ENCODE results near the gene ZBTB12. TPM values are rescaled to one million over a fixed set of nuclear protein-coding genes. Genes with fewer than 3 reads are reported as not detected.

Gene ZBTB12
- total and polyA plus RNA-seq, 10 of the 15 experiments (the other 5 are each of a cell fraction or from before 2014, with no cell fraction given) = 0.81 to 4.5 (median 1.7) TPM; not detected in 4

GRCh38 chr6:31899882-31900722, 1.8 kb downstream of the ZBTB12 start:
- Histone ChIP-seq H3K27me3 (replicated peaks in 1 of 2; ENCODE audit: control insufficient read depth in 2 of 2, insufficient read depth in 2 of 2, low read length in 1 of 2) (no peaks in the 10 kb centered on the region), H3K27ac (ENCODE audit: control insufficient read depth, insufficient read depth) (no peak overlapping the region), H3K79me2 (ENCODE audit: control insufficient read depth, insufficient read depth, low read length) (peaks cover 12% of the 10 kb centered on the region), H2AFZ (ENCODE audit: control insufficient read depth, low read depth, low read length) (no peak overlapping the region), H3K4me3 (no peak overlapping the region), H3K36me3 (ENCODE audit: control insufficient read depth in 2 of 2, insufficient read depth in 2 of 2, low read length in 1 of 2) (peaks cover 0 to 2% of the 10 kb centered on the region in 2 experiments; a peak in 2 of 4 replicates), H3K4me2 (ENCODE audit: control insufficient read depth, insufficient read depth) (no peak overlapping the region), H3K4me1 (ENCODE audit: control insufficient read depth, insufficient read depth, low read length) (peaks cover 18% of the 10 kb centered on the region), H3K9me3 (replicated peaks; ENCODE audit: control insufficient read depth, insufficient read depth, low read length) (no peaks in the 10 kb centered on the region), H3K9ac (ENCODE audit: control insufficient read depth, insufficient read depth, low read length) (no peak overlapping the region), H4K20me1 (ENCODE audit: control insufficient read depth, insufficient read depth) (no peaks in the 10 kb centered on the region)
- intact Hi-C loops (cut with micrococcal nuclease; ENCODE audit: unreplicated experiment) (loop anchor here (10.0 kb wide), 1 partner anchor 355 kb away; the partner anchor contains the start of genes ATP6V1G2, DDX39B and NFKBIL1), in situ Hi-C loops (cut with MboI) (no loop called here)
- no peak for ATAC-seq
- ChIA-PET POLR2A (no interaction called here), RAD21 (ENCODE audit: unreplicated experiment) (no interaction called here), CTCF (no interaction called here), SMC1A (ENCODE audit: uncharacterized antibody, unreplicated experiment) (interaction anchor here (0.6 kb wide), 1 partner anchor 251 kb away, joined by 3 read pairs; no protein-coding TSS in a partner anchor)
- no peak for DNase-seq (ENCODE audit: low read depth, low spot score)
- 93% methylated on average over 41 of the region's 49 CpGs for WGBS (ENCODE audit: insufficient coverage, insufficient replicate concordance, low lambda C conversion rate, missing lambda C conversion rate)
- FAIRE-seq = no peak
- TF ChIP-seq IRF5 (IDR thresholded peaks at IDR 0.05; ENCODE audit: borderline replicate concordance) = no peak
- peak; percentile 40; the same call in 1 of the 2 replicates for TF ChIP-seq MLLT1 (IDR thresholded peaks at IDR 0.05)
- BruUV-seq (replicated peaks) = no TSS peak

Data from GM12878 (cell line).